Measurements from ENCODE around the gene TMIGD1.
A peak's percentile ranks its signal among the peaks of the same experiment; 100 is the strongest.

The TMIGD1 gene, protein sequence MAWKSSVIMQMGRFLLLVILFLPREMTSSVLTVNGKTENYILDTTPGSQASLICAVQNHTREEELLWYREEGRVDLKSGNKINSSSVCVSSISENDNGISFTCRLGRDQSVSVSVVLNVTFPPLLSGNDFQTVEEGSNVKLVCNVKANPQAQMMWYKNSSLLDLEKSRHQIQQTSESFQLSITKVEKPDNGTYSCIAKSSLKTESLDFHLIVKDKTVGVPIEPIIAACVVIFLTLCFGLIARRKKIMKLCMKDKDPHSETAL

DNA sequence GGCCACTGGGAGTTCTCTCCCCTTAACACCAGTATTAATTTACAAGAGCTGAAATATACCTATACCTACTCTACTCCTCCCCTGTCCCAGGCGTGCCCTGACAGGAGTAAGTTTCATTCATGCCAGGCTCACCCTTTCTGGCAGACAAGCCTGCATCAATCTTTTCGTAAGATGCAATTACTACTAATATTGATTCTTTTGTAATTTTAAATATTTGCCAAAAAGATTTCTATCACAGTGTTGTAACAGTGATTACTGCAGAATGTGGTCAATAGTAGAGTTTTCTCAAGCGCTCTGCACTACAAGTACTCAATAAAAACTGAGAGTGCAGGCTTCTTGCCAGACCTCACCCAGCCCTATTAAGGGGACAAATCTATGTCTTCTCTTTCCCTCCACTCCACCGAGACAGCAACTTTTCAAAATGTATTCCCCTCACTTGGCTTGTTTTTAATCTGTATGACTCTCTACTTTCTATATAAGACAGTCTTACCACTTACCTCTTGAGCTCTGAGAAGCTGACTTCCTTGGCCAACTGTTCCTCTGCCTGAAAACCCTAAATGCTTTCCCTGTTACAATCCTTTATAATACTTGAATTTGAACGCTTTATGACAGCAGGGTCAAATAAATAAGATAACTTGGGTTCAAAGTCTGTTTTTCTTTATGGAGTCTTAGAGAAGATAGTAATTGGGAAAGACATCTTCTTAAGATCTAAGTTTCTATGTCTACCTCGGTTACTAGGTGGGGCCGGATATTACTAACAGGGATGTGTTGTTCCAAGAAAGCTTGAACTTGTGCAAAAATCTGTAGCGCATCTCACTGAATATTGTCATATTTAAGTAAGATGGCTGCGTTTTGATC, at the start of gene TMIGD1:
TMIGD1 (minus strand) TSS at position 555 of the 858 bp plus-strand sequence. CDS start 1,924 bp downstream, outside the sequence.
- no peak for DNase-seq

GRCh38 chr17:30382345-30382744, 48.5 kb upstream of the TMIGD1 start:
- DNase-seq: no peak

GRCh38 chr17:30381340-30381659, 47.4 kb upstream of the TMIGD1 start:
- no peak for DNase-seq

- DNase-seq: no peak
Measured at GRCh38 chr17:30380643-30381339, 46.9 kb upstream of the TMIGD1 start.

DNA sequence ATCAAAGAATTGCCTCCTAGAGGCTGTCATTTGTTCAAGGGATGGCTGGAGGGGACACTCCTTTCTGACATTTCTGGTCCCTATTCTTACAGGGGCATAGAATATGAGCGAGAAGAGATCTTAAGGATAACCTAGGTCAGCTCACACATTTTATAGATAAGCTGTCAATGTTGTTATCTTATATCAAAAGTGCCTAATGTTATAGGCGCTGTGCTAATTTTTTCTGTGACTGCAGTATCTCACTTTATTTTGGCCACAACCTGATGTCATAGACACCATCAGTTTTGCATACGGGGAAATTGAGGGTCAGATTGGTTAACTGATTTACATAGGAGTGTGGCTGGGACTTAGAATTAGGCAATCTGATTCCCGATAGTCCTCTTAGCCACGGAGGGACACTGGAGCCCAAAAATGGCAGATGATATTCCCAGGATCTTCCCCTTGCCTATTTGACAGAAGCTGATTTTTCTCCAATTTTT, 46.1 kb upstream of the TMIGD1 start:
- DNase-seq: no peak

- no peak for DNase-seq
Measured at GRCh38 chr17:30379303-30379902, 45.5 kb upstream of the TMIGD1 start.

- peak; percentile 86 to 92 for DNase-seq
Measured at GRCh38 chr17:30378825-30379302, 45.0 kb upstream of the TMIGD1 start, which contains the start of gene CPD. Gene CPD, plus strand, starts transcription at chr17:30378927. Its CDS starts 54 bp downstream, at chr17:30378981.

DNA sequence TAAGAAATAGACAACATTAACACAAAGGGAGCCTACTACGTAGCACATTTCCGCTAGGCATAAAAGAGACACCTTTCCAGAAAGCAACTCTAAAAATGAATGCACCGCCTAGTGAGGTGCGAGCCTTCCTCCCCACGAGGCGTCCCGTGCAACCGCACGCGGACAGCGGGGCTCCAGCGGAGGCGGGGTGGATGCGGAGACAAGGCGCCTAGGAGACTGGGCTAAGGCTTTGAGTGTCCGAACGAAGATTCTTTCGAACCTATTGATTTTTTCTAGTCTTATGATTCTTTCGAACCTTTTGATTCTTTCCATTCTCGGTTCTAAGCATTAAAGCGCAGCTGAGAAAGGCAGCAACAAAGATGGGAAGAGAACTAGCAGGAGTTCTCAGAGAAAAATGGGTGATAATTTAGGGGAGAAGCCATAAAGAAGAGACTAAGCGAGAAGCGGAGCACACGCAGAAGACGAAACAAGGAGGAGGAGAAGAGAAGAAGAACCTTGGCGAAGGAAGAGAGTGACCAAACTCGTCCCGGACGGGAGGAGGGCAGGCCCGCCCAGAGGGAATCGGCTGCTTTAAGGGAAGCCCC, 44.5 kb upstream of the TMIGD1 start:
- DNase-seq: no peak

- no peak for DNase-seq
Measured at GRCh38 chr17:30377574-30378240, 43.9 kb upstream of the TMIGD1 start.

GRCh38 chr17:30376621-30377452, 43.0 kb upstream of the TMIGD1 start:
- peak; percentile 54 to 72 for DNase-seq

DNA sequence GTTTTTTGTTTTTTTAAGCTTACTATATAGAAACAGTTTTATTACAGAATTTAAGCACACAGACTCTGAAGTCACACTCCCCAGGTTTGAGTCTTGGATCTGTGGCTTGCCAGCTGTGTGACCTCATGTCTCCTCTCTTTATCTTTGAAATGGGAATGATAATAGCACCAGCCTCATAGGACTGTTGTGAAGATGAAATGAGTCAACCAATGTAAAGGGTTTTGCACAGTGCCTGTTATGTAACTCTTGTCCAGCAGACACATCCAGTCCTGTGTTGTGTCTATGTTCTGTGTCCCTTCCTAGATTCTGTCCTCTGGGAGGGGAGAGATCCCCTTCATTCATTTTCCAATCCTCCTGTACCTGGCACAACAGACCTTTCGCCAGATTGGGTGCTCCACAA, 41.8 kb upstream of the TMIGD1 start:
- no peak for DNase-seq

DNA sequence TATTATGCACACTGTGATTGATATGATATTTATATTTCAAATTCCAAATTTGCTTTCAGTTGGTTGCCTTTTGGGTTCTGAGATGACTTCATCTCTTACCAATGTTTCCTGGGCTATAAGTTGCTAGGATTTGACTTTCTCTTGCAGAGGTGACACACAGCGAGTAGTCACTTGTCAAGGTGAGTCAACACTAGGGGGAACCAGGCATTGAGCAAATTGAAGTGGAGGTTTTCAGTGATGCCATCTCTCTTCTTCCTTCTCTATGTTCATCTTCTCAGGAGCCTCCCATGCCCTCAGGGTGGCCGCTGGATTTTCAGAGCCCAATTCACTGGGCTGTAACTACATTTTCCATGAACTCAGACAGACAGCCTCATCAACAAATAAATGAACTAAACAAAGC, 38.9 kb upstream of the TMIGD1 start:
- no peak for DNase-seq

DNA sequence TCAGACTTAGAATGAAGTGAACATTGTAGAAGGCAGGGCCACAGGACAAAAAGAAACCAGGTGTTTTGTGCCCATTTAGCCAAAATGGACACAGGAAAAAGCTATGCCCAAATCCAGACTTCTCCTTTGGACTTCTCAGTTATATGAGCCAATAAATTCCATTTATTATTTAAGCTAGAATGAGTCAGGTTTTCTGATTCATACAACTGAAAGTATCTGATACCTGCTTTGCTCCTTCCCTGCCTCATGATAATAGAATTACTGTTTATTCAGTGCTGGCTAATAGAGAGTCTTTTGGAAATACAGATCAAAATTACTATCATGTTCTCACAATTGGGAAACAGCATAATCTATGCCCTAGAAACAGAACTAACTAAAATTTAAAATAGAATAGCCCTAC, 36.1 kb upstream of the TMIGD1 start:
- no peak for DNase-seq

- DNase-seq: no peak
Measured at GRCh38 chr17:30368912-30369720, 35.3 kb upstream of the TMIGD1 start.

DNA sequence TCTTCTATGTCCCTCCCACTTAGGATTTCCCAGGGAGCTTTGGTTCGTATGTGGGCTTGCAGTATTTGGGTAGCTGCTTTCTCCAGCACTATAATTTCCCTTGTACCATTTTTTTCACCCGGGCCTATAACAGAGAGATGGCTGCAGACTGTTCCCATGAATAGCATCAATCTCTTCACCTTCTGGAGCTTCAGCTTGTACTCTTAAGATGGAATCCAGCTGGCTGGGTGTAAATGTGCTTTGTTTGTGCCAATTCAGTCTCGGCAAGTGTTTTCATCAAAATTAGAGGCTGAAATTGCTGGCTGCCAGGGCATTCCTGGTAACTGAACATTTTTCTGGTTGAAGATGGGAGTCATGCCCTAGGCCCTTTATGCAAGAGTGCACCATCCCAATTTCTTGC, 32.7 kb upstream of the TMIGD1 start:
- no peak for DNase-seq

- no peak for DNase-seq
Measured at GRCh38 chr17:30363715-30364202, 29.9 kb upstream of the TMIGD1 start.

DNA sequence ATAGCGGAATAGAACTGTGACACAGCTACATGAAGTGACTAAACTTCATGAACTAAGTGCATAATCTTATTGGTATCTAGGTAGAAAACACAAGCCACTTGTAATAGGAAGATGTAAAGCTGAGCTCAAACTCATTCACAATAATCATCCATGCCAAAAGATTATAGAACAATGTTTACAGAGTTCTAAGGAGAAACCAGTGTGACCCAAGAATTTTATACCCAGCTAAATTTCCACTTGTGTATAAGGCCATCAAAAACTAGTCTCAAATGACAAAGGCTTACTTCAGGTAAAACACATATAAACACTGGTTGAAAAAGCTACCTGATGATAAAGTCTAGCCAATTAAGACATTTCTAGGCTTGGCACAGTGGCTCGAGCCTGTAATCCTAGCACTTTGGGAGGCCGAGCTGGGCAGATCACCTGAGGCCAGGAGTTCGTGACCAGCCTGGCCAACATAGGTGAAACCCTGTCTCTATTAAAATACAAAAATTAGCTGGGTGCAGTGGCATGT, 28.0 kb upstream of the TMIGD1 start:
- no peak for DNase-seq

DNA sequence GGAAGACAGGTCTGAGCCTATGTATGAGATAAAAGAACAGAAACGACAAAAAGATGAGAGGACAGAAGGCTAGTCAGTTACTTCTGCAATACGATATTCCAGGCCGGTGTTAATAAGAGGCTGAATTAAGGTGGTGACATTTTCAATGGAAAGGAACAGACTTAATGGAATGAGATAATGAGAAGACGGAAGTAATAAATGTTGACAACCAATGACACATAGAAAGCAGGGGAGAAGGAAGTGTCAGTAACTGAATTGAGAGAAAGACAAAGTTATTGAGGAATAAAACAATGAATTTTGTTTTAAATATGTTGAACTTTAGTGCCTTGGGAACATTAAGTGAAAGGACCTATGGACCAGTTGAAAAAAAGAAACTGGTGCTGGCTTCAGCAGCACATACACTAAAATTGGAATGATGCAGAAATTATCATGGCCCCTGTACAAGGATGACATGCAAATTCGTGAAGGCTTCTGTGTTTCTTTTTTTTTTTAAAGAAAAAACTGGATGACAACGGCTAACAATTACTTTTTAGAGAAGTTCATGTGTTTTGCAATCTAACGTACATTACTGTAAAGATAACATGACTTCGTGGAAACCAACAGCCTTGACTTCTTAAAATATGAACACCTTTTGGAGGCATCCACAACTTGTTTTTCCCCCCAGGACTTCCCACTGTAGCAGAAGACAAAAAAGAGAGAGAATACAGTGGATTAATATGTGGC, 26.4 kb upstream of the TMIGD1 start:
- DNase-seq: no peak

Data from NCI-H1930 (cell line).